ENCODE measurements around the gene PLCD4. TPM values are rescaled to one million over a fixed set of nuclear protein-coding genes. Genes with fewer than 3 reads are reported as not detected.

PLCD4 gene
- total RNA-seq, 1 experiment from 2014 or later = 0.42 TPM

DNA sequence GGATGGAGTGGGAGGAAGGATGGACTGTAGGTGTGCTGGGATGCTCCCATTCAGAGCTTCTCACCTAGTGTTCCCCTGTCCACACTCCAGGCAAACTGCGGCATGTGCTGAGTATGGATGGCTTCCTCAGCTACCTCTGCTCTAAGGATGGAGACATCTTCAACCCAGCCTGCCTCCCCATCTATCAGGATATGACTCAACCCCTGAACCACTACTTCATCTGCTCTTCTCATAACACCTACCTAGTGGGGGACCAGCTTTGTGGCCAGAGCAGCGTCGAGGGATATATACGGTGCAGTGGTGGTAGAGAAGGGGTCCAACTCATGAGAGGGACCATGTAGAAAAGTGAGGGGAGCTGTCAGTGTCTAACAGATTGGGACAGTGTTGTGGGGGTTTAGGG, 20.2 kb downstream of the PLCD4 start:
- Histone ChIP-seq H3K14ac (ENCODE audit: insufficient read depth, low read length) (no peak overlapping the region), H3K9me3 (ENCODE audit: control insufficient read depth, low read depth, low read length) (no peaks in the 10 kb centered on the region), H3T11ph (ENCODE audit: low read length) (no peak overlapping the region), H3K4me1 (ENCODE audit: insufficient read depth, low read length) (no peaks in the 10 kb centered on the region), H2AFZ (ENCODE audit: low read length) (no peak overlapping the region), H3K79me1 (ENCODE audit: insufficient read depth, low read depth, low read length, poor library complexity, severe bottlenecking) (no peaks in the 10 kb centered on the region), H2BK5ac (ENCODE audit: insufficient read length, low read length) (no peak overlapping the region), H2AK5ac (ENCODE audit: insufficient read length, low read length) (no peak overlapping the region), H3K56ac (ENCODE audit: insufficient read length, low read depth, low read length) (no peak overlapping the region), H3K23me2 (ENCODE audit: insufficient read length, low read depth, low read length, poor library complexity, severe bottlenecking) (no peaks in the 10 kb centered on the region), H4K91ac (ENCODE audit: insufficient read length, low read depth, low read length) (no peak overlapping the region), H2BK12ac (ENCODE audit: insufficient read length, low read depth, low read length) (no peak overlapping the region), H3K18ac (ENCODE audit: insufficient read length, low read depth, low read length) (no peak overlapping the region), H2BK20ac (ENCODE audit: low read depth, low read length, poor library complexity, severe bottlenecking) (no peak overlapping the region), H3K4me2 (ENCODE audit: insufficient read depth, insufficient read length, low read length) (no peak overlapping the region), H2BK120ac (ENCODE audit: low read depth, low read length, poor library complexity, severe bottlenecking) (no peak overlapping the region), H3K27ac (ENCODE audit: insufficient read length, low read depth, low read length) (no peak overlapping the region), H3K23ac (ENCODE audit: insufficient read length, low read depth, low read length) (no peak overlapping the region), H4K8ac (replicated peaks; ENCODE audit: insufficient read length, low read depth, low read length) (no peak overlapping the region), H4K20me1 (ENCODE audit: control insufficient read depth, insufficient read depth, insufficient read length) (no peaks in the 10 kb centered on the region), H4K5ac (ENCODE audit: insufficient read length, low read depth, low read length) (no peak overlapping the region), H3K79me2 (ENCODE audit: insufficient read depth, low read length) (no peaks in the 10 kb centered on the region), H3K27me3 (ENCODE audit: insufficient read depth, low read length) (no peaks in the 10 kb centered on the region), H3K4ac (ENCODE audit: low read depth, low read length) (no peak overlapping the region), H3K9ac (ENCODE audit: extremely low read depth, insufficient read length, low read length) (no peak overlapping the region), H2BK15ac (ENCODE audit: low read depth, low read length) (no peak overlapping the region)
- H3K4me3 Mint-ChIP-seq = no peak overlapping the region
- WGBS (ENCODE audit: extremely low coverage, insufficient read length, low lambda C conversion rate) = no CpG with 5 or more reads among the region's 4 CpGs
- no peaks in the 10 kb centered on the region; the same call in none of the 2 replicates for H3K27me3 Mint-ChIP-seq (ENCODE audit: low read depth)
- H3K4me1 Mint-ChIP-seq = no peaks in the 10 kb centered on the region
- DNase-seq = no peak
- TF ChIP-seq, protein P1, sequence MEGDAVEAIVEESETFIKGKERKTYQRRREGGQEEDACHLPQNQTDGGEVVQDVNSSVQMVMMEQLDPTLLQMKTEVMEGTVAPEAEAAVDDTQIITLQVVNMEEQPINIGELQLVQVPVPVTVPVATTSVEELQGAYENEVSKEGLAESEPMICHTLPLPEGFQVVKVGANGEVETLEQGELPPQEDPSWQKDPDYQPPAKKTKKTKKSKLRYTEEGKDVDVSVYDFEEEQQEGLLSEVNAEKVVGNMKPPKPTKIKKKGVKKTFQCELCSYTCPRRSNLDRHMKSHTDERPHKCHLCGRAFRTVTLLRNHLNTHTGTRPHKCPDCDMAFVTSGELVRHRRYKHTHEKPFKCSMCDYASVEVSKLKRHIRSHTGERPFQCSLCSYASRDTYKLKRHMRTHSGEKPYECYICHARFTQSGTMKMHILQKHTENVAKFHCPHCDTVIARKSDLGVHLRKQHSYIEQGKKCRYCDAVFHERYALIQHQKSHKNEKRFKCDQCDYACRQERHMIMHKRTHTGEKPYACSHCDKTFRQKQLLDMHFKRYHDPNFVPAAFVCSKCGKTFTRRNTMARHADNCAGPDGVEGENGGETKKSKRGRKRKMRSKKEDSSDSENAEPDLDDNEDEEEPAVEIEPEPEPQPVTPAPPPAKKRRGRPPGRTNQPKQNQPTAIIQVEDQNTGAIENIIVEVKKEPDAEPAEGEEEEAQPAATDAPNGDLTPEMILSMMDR (conservative IDR thresholded peaks at IDR 0.05) = no peak
- no peaks in the 10 kb centered on the region for H3K36me3 Mint-ChIP-seq (ENCODE audit: insufficient read depth in 1 of 3, low read depth in 3 of 3)
- H3K27ac Mint-ChIP-seq = no peak overlapping the region
- no peaks in the 10 kb centered on the region; a peak in 1 of 5 replicates for H3K9me3 Mint-ChIP-seq
